ENCODE measurements around the gene TBC1D10A. TPM values are rescaled to one million over a fixed set of nuclear protein-coding genes. Genes with fewer than 3 reads are reported as not detected.

TBC1D10A gene
- total RNA-seq, 1 donor from 2014 or later, result 12.6 TPM

- Mint-ChIP-seq H3K36me3 (ENCODE audit: unreplicated experiment) (peaks cover 2% of the 10 kb centered on the region), H3K27ac (ENCODE audit: unreplicated experiment) (no peak overlapping the region), H3K4me3 (ENCODE audit: unreplicated experiment) (no peak overlapping the region), H3K4me1 (ENCODE audit: unreplicated experiment) (peaks cover 45% of the 10 kb centered on the region), H3K9me3 (ENCODE audit: unreplicated experiment) (no peaks in the 10 kb centered on the region), H3K27me3 (ENCODE audit: unreplicated experiment) (no peaks in the 10 kb centered on the region)
- DNase-seq (ENCODE audit: extremely low spot score, unreplicated experiment), result no peak
- TF ChIP-seq CTCF (IDR thresholded peaks at IDR 0.05), result no peak
Measured at GRCh38 chr22:30309951-30310741, 16.6 kb downstream of the TBC1D10A start.

- no peaks in the 10 kb centered on the region for H3K27me3 Mint-ChIP-seq (ENCODE audit: unreplicated experiment)
- no peak for TF ChIP-seq CTCF (IDR thresholded peaks at IDR 0.05)
- H3K27ac Mint-ChIP-seq (ENCODE audit: unreplicated experiment), result no peak overlapping the region
- no peak for DNase-seq (ENCODE audit: extremely low spot score, unreplicated experiment)
- no peak overlapping the region for H3K4me3 Mint-ChIP-seq (ENCODE audit: unreplicated experiment)
- H3K36me3 Mint-ChIP-seq (ENCODE audit: unreplicated experiment), result peaks cover 2% of the 10 kb centered on the region
- peaks cover 58% of the 10 kb centered on the region for H3K4me1 Mint-ChIP-seq (ENCODE audit: unreplicated experiment)
- no peaks in the 10 kb centered on the region for H3K9me3 Mint-ChIP-seq (ENCODE audit: unreplicated experiment)
Measured at GRCh38 chr22:30308518-30309230, 18.1 kb downstream of the TBC1D10A start.

GRCh38 chr22:30308093-30308492, 18.6 kb downstream of the TBC1D10A start:
- DNase-seq (ENCODE audit: extremely low spot score, unreplicated experiment), result no peak
- H3K36me3 Mint-ChIP-seq (ENCODE audit: unreplicated experiment), result peaks cover 2% of the 10 kb centered on the region
- H3K27ac Mint-ChIP-seq (ENCODE audit: unreplicated experiment), result peak overlapping the region; percentile 36
- no peak overlapping the region for H3K4me3 Mint-ChIP-seq (ENCODE audit: unreplicated experiment)
- no peaks in the 10 kb centered on the region for H3K9me3 Mint-ChIP-seq (ENCODE audit: unreplicated experiment)
- TF ChIP-seq CTCF (IDR thresholded peaks at IDR 0.05), result no peak
- H3K27me3 Mint-ChIP-seq (ENCODE audit: unreplicated experiment), result no peaks in the 10 kb centered on the region
- peaks cover 63% of the 10 kb centered on the region for H3K4me1 Mint-ChIP-seq (ENCODE audit: unreplicated experiment)

- peaks cover 2% of the 10 kb centered on the region for H3K36me3 Mint-ChIP-seq (ENCODE audit: unreplicated experiment)
- H3K27ac Mint-ChIP-seq (ENCODE audit: unreplicated experiment), result no peak overlapping the region
- H3K4me1 Mint-ChIP-seq (ENCODE audit: unreplicated experiment), result peaks cover 62% of the 10 kb centered on the region
- DNase-seq (ENCODE audit: extremely low spot score, unreplicated experiment), result no peak
- no peak for TF ChIP-seq CTCF (IDR thresholded peaks at IDR 0.05)
- no peak overlapping the region for H3K4me3 Mint-ChIP-seq (ENCODE audit: unreplicated experiment)
- H3K9me3 Mint-ChIP-seq (ENCODE audit: unreplicated experiment), result no peaks in the 10 kb centered on the region
- H3K27me3 Mint-ChIP-seq (ENCODE audit: unreplicated experiment), result no peaks in the 10 kb centered on the region
Measured at GRCh38 chr22:30307041-30307574, 19.6 kb downstream of the TBC1D10A start.

- no peak for TF ChIP-seq CTCF (IDR thresholded peaks at IDR 0.05)
- H3K9me3 Mint-ChIP-seq (ENCODE audit: unreplicated experiment), result no peaks in the 10 kb centered on the region
- H3K27me3 Mint-ChIP-seq (ENCODE audit: unreplicated experiment), result no peaks in the 10 kb centered on the region
- no peak overlapping the region for H3K4me3 Mint-ChIP-seq (ENCODE audit: unreplicated experiment)
- peaks cover 2% of the 10 kb centered on the region for H3K36me3 Mint-ChIP-seq (ENCODE audit: unreplicated experiment)
- no peak overlapping the region for H3K27ac Mint-ChIP-seq (ENCODE audit: unreplicated experiment)
- H3K4me1 Mint-ChIP-seq (ENCODE audit: unreplicated experiment), result peaks cover 62% of the 10 kb centered on the region
- DNase-seq (ENCODE audit: extremely low spot score, unreplicated experiment), result no peak
Measured at GRCh38 chr22:30306627-30307011, 20.1 kb downstream of the TBC1D10A start.

Data from osteocyte (in vitro differentiated cells).